GM18520 (cell line): ENCODE data around the gene GIMD1.
"Not testable (repeated sequence)": the region's sequence is repeated elsewhere in the genome, so short reads cannot be mapped to it uniquely, and the experiment has no call there.

ENCODE experiments used
- ATAC-seq: cut with Tn5 transposase; IDR thresholded peaks from one replicate; pipeline ENCODE4 v1.9.1; 2021; ENCODE audit not compliant: unreplicated experiment

GIMD1 gene

GRCh38 chr4:106353786-106354185 lies 14.8 kb downstream of the GIMD1 start:
- ATAC-seq = no peak

- ATAC-seq = no peak
Observed at GRCh38 chr4:106351016-106351415, 17.6 kb downstream of the GIMD1 start.

- no peak for ATAC-seq
Observed at GRCh38 chr4:106347167-106347566, 21.4 kb downstream of the GIMD1 start.

GRCh38 chr4:106344647-106344970 lies 24.0 kb downstream of the GIMD1 start:
- no peak for ATAC-seq

- ATAC-seq = no peak
Observed at GRCh38 chr4:106343865-106344646, 24.5 kb downstream of the GIMD1 start.

GRCh38 chr4:106340774-106341173 lies 27.8 kb downstream of the GIMD1 start:
- no peak for ATAC-seq

- ATAC-seq = no peak
Observed at GRCh38 chr4:106339431-106339830, 29.1 kb downstream of the GIMD1 start.

- ATAC-seq = no peak
Observed at GRCh38 chr4:106338671-106339070, 29.9 kb downstream of the GIMD1 start.

- ATAC-seq = no peak
Observed at GRCh38 chr4:106337916-106338315, 30.7 kb downstream of the GIMD1 start.

GRCh38 chr4:106336618-106337017 lies 32.0 kb downstream of the GIMD1 start:
- ATAC-seq = no peak

GRCh38 chr4:106334741-106335470 lies 33.7 kb downstream of the GIMD1 start:
- no peak for ATAC-seq

- no peak for ATAC-seq
Observed at GRCh38 chr4:106333186-106333585, 35.4 kb downstream of the GIMD1 start.

GRCh38 chr4:106329041-106329618 lies 39.4 kb downstream of the GIMD1 start:
- peak; percentile 73 for ATAC-seq

- ATAC-seq = no peak
Observed at GRCh38 chr4:106325800-106326199, 42.8 kb downstream of the GIMD1 start.

- ATAC-seq = no peak
Observed at GRCh38 chr4:106323119-106323518, 45.5 kb downstream of the GIMD1 start.

- ATAC-seq = not testable (repeated sequence)
Observed at GRCh38 chr4:106321814-106322213, 46.8 kb downstream of the GIMD1 start.

GRCh38 chr4:106321168-106321567 lies 47.4 kb downstream of the GIMD1 start:
- ATAC-seq = not testable (repeated sequence)

GRCh38 chr4:106320235-106320634 lies 48.3 kb downstream of the GIMD1 start:
- ATAC-seq = no peak

GRCh38 chr4:106318511-106318910 lies 50.1 kb downstream of the GIMD1 start:
- no peak for ATAC-seq

GRCh38 chr4:106317815-106318214 lies 50.8 kb downstream of the GIMD1 start:
- ATAC-seq = no peak

- no peak for ATAC-seq
Observed at GRCh38 chr4:106316773-106317409, 51.7 kb downstream of the GIMD1 start.
